GM03348 (cell line): ENCODE data around the gene DISC1.

ENCODE experiments used
- DNase-seq: peaks from one replicate; pipeline ENCODE4 v3.0.0; 2012; ENCODE audit warnings: low spot score

The DISC1 gene

GRCh38 chr1:231998791-231999190 lies 372.2 kb downstream of the DISC1 start:
- no peak for DNase-seq

- no peak for DNase-seq
Measured at GRCh38 chr1:232005300-232005699, 378.7 kb downstream of the DISC1 start.

- no peak for DNase-seq
Measured at GRCh38 chr1:232009741-232010140, 383.2 kb downstream of the DISC1 start.

- no peak for DNase-seq
Measured at GRCh38 chr1:232011961-232012360, 385.4 kb downstream of the DISC1 start.

GRCh38 chr1:232012773-232013386 lies 386.3 kb downstream of the DISC1 start:
- DNase-seq = no peak

- no peak for DNase-seq
Measured at GRCh38 chr1:232014941-232015340, 388.4 kb downstream of the DISC1 start.

- no peak for DNase-seq
Measured at GRCh38 chr1:232016616-232017015, 390.0 kb downstream of the DISC1 start.

- DNase-seq = no peak
Measured at GRCh38 chr1:232017057-232017456, 390.5 kb downstream of the DISC1 start.

GRCh38 chr1:232017759-232018158 lies 391.2 kb downstream of the DISC1 start:
- no peak for DNase-seq

- DNase-seq = no peak
Measured at GRCh38 chr1:232018231-232019025, 391.8 kb downstream of the DISC1 start.

GRCh38 chr1:232019026-232019340 lies 392.4 kb downstream of the DISC1 start:
- DNase-seq = no peak

GRCh38 chr1:232020352-232020751 lies 393.8 kb downstream of the DISC1 start:
- DNase-seq = no peak

GRCh38 chr1:232029315-232029714 lies 402.7 kb downstream of the DISC1 start:
- DNase-seq = no peak

GRCh38 chr1:232031156-232031555 lies 404.6 kb downstream of the DISC1 start:
- DNase-seq = no peak

GRCh38 chr1:232033285-232033684 lies 406.7 kb downstream of the DISC1 start:
- no peak for DNase-seq

- no peak for DNase-seq
Measured at GRCh38 chr1:232034556-232034955, 408.0 kb downstream of the DISC1 start.

GRCh38 chr1:232036181-232036933 lies 409.8 kb downstream of the DISC1 start:
- no peak for DNase-seq

- no peak for DNase-seq
Measured at GRCh38 chr1:232037774-232038388, 411.3 kb downstream of the DISC1 start.

- no peak for DNase-seq
Measured at GRCh38 chr1:232038706-232039677, 412.4 kb downstream of the DISC1 start.

GRCh38 chr1:232040260-232040659 lies 413.7 kb downstream of the DISC1 start:
- DNase-seq = no peak

GRCh38 chr1:232044728-232045127 lies 418.1 kb downstream of the DISC1 start:
- no peak for DNase-seq
